ENCODE measurements around the gene ZNF384.

ZNF384 gene

GRCh38 chr12:6698352-6699046 lies 9.3 kb upstream of the ZNF384 start:
- DNase-seq, result no peak

- peak; percentile 70 for DNase-seq
These were observed 8.6 kb upstream of the ZNF384 start for GRCh38 chr12:6697584-6698351.

GRCh38 chr12:6696690-6697583 lies 7.8 kb upstream of the ZNF384 start:
- DNase-seq, result no peak

GRCh38 chr12:6695313-6696045 lies 6.3 kb upstream of the ZNF384 start:
- DNase-seq, result no peak

- no peak for DNase-seq
These were observed 5.5 kb upstream of the ZNF384 start for GRCh38 chr12:6694701-6695100.

GRCh38 chr12:6693832-6694355 lies 4.7 kb upstream of the ZNF384 start:
- no peak for DNase-seq

- no peak for DNase-seq
These were observed 3.7 kb upstream of the ZNF384 start for GRCh38 chr12:6692888-6693287.

- DNase-seq, result peak; percentile 73
These were observed 2.3 kb upstream of the ZNF384 start for GRCh38 chr12:6691473-6691872.

- DNase-seq, result peak; percentile 40
These were observed 604 bp downstream of the ZNF384 start for GRCh38 chr12:6688543-6688998.

GRCh38 chr12:6685814-6686213 lies 3.4 kb downstream of the ZNF384 start:
- DNase-seq, result no peak

GRCh38 chr12:6684609-6685008 lies 4.6 kb downstream of the ZNF384 start:
- no peak for DNase-seq

GRCh38 chr12:6676962-6677361 lies 12.2 kb downstream of the ZNF384 start:
- DNase-seq, result no peak

GRCh38 chr12:6672143-6672542 lies 17.0 kb downstream of the ZNF384 start:
- no peak for DNase-seq

- DNase-seq, result no peak
These were observed 21.5 kb downstream of the ZNF384 start for GRCh38 chr12:6667559-6668210.

GRCh38 chr12:6666211-6666610 lies 23.0 kb downstream of the ZNF384 start:
- DNase-seq, result no peak

GRCh38 chr12:6664902-6665301 lies 24.3 kb downstream of the ZNF384 start:
- DNase-seq, result no peak

GRCh38 chr12:6662906-6663742 lies 26.1 kb downstream of the ZNF384 start, which contains the start of gene ING4:
TSS of gene ING4 (minus strand) at chr12:6663119. CDS start at chr12:6663101, 18 bp downstream.
- DNase-seq, result peak; percentile 100

GRCh38 chr12:6662602-6662905 lies 26.6 kb downstream of the ZNF384 start:
- DNase-seq, result no peak

- DNase-seq, result no peak
These were observed 35.2 kb downstream of the ZNF384 start for GRCh38 chr12:6653987-6654386.

- no peak for DNase-seq
These were observed 35.8 kb downstream of the ZNF384 start for GRCh38 chr12:6653342-6653741.

- no peak for DNase-seq
These were observed 36.8 kb downstream of the ZNF384 start for GRCh38 chr12:6652391-6652790.

All from fibroblast of skin of right biceps (primary cell).